Erythroblast (primary cell): ENCODE results near the gene ORAI1.

Experiments used
- GATA1 ChIP-seq: IDR thresholded peaks from 2 replicates; pipeline ENCODE4 v1.6.1; 2011; ENCODE audit warnings: low read depth, mild to moderate bottlenecking, control low read depth, low read length, moderate library complexity
- POLR2A ChIP-seq: IDR thresholded peaks from 2 replicates; pipeline ENCODE4 v1.6.1; 2011; ENCODE audit warnings: mild to moderate bottlenecking, low read length

DNA sequence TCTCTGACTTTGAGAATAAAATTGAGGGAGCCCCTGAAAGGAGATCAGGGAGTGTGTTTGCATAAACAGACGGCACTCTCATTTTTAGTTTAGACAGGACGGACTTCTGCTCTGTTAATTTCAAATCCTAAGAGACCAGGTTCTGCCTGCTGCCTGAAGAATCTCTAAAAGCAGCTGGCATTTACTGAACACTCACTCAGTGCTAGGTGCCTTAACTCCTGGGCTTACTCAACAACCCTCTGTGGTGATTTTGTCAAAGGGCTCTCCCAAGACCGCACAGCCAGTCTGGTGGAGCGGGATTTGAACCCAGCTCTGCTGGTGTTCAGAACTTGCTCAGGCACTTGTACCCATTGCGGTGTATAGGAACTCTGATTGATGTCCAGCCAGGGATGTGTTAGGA is 2.2 kb downstream of the ORAI1 start:
- TF ChIP-seq POLR2A (no peak), GATA1 (no peak)
